Liver (tissue), 9 donors: ENCODE data around the gene COL6A2. TPM values are rescaled to one million over a fixed set of nuclear protein-coding genes. Genes with fewer than 3 reads are reported as not detected.
A peak's percentile ranks its signal among the peaks of the same experiment; 100 is the strongest.

Experiments used
- DNase-seq: peaks from one replicate; pipeline ENCODE4 v3.0.0-alpha.2; 2017; ENCODE audit warnings: low spot score
- H3K27ac ChIP-seq, 2 donors: one replicate each; pipeline ENCODE4 v1.7.0; 2013; ENCODE audit warnings: inconsistent platforms in 2 of 2, low read length in 2 of 2, control low read depth in 1 of 2, low read depth in 1 of 2, mild to moderate bottlenecking in 1 of 2
- H3K27me3 ChIP-seq, 4 donors: one replicate each; pipeline versions ENCODE4 v1.6.1 to v1.7.0; 2013; ENCODE audit warnings: low read length in 3 of 4, inconsistent platforms in 1 of 4, mild to moderate bottlenecking in 1 of 4, moderate library complexity in 1 of 4; ENCODE audit not compliant: control insufficient read depth in 4 of 4, insufficient read depth in 4 of 4
- H3K36me3 ChIP-seq, 4 donors: one replicate each; pipeline versions ENCODE4 v1.6.1 to v1.7.0; 2013; ENCODE audit warnings: low read length in 3 of 4, mild to moderate bottlenecking in 3 of 4, low read depth in 1 of 4, moderate library complexity in 1 of 4; ENCODE audit not compliant: control insufficient read depth in 4 of 4, insufficient read depth in 3 of 4
- H3K4me1 ChIP-seq, 4 donors: one replicate each; pipeline versions ENCODE4 v1.6.1 to v1.7.0; 2013; ENCODE audit warnings: low read length in 3 of 4, mild to moderate bottlenecking in 3 of 4, moderate library complexity in 1 of 4; ENCODE audit not compliant: control insufficient read depth in 4 of 4, insufficient read depth in 4 of 4
- H3K4me3 ChIP-seq, 3 donors: one replicate each; pipeline versions ENCODE4 v1.6.1 to v1.7.0; 2013; ENCODE audit warnings: low read length in 3 of 3, control low read depth in 1 of 3, low read depth in 1 of 3, mild to moderate bottlenecking in 1 of 3
- H3K9ac ChIP-seq, 2 donors: one replicate each; pipeline ENCODE4 v1.7.0; 2013; ENCODE audit warnings: low read length in 2 of 2, mild to moderate bottlenecking in 2 of 2, moderate library complexity in 2 of 2, control low read depth in 1 of 2, low read depth in 1 of 2
- H3K9me3 ChIP-seq, 4 donors: one replicate each; pipeline versions ENCODE4 v1.6.1 to v1.7.0; 2013; ENCODE audit warnings: low read length in 3 of 4; ENCODE audit not compliant: control insufficient read depth in 4 of 4
- FOXA1 ChIP-seq: IDR thresholded peaks from 2 replicates; pipeline ENCODE4 v1.6.1; 2016; ENCODE audit warnings: antibody characterized with exemption
- FOXA2 ChIP-seq: IDR thresholded peaks from 2 replicates; pipeline ENCODE4 v1.6.1; 2016; ENCODE audit warnings: antibody characterized with exemption
- GABPA ChIP-seq, 2 donors: IDR thresholded peaks in 1 of 2; conservative IDR thresholded peaks in 1 of 2; 2 replicates each; pipeline ENCODE4 v1.6.1; 2016; ENCODE audit warnings: antibody characterized with exemption in 2 of 2, mild to moderate bottlenecking in 1 of 2, moderate library complexity in 1 of 2
- HNF4G ChIP-seq: IDR thresholded peaks from 2 replicates; pipeline ENCODE4 v1.6.1; 2016; ENCODE audit warnings: antibody characterized with exemption
- JUND ChIP-seq, 2 donors: IDR thresholded peaks; 2 replicates each; pipeline ENCODE4 v1.6.1; 2016; ENCODE audit warnings: antibody characterized with exemption in 2 of 2
- NR2F2 ChIP-seq: IDR thresholded peaks from 2 replicates; pipeline ENCODE4 v1.6.1; 2016; ENCODE audit warnings: antibody characterized with exemption
- RXRA ChIP-seq, 2 donors: IDR thresholded peaks; 2 replicates each; pipeline ENCODE4 v1.6.1; 2017 to 2018; ENCODE audit warnings: antibody characterized with exemption in 2 of 2, mild to moderate bottlenecking in 1 of 2
- YY1 ChIP-seq: IDR thresholded peaks from 2 replicates; pipeline ENCODE4 v1.6.1; 2016; ENCODE audit warnings: antibody characterized with exemption, mild to moderate bottlenecking
- WGBS: extraction: QIAGEN DNeasy Blood & Tissue Kit; methylation state at CpG from one replicate; pipeline ENCODE4 v1.1.7; 2013; 5-methylcytosine and 5-hydroxymethylcytosine counted together
- polyA plus RNA-seq, 2 donors: library from polyadenylated mRNA; stranded (reverse) in 1 of 2; unstranded in 1 of 2; fragments of 200-250 nt in 1 of 2; fragments of >200 nt in 1 of 2; fragmentation: Nextera tagmentation in 1 of 2; extraction: Ambion mirVana in 1 of 2; gene quantifications; one replicate each; pipeline versions ENCODE4 v1.2.1 to v1.2.3, GENCODE V29; 2013 to 2015
- total RNA-seq, 2 donors: library from RNA; depleted of rRNA; stranded (reverse); fragments of >200 nt; gene quantifications; one replicate each; pipeline ENCODE4 v1.2.3, GENCODE V29; 2014
- TF ChIP-seq, protein P1 (sequence below): IDR thresholded peaks from 2 replicates; pipeline ENCODE4 v1.6.1; 2016; ENCODE audit warnings: antibody characterized with exemption, mild to moderate bottlenecking
- TF ChIP-seq, protein P2 (sequence below): IDR thresholded peaks from 2 replicates; pipeline ENCODE4 v1.6.1; 2016; ENCODE audit warnings: antibody characterized with exemption
- TF ChIP-seq, protein P3 (sequence below): IDR thresholded peaks from 2 replicates; pipeline ENCODE4 v1.6.1; 2016; ENCODE audit warnings: antibody characterized with exemption
- TF ChIP-seq, protein P4 (sequence below): fragments of 150-350 bp; IDR thresholded peaks from 2 replicates; pipeline ENCODE4 v1.5.1; 2017; ENCODE audit warnings: improper control_type of control experiment, low read depth, low read length; ENCODE audit not compliant: missing input control
- donor health status: healthy.
- donor health status: healthy.
- donor health status: healthy.
- donor health status: healthy.
- donor health status: healthy.

Gene COL6A2
- total and polyA plus RNA-seq, 4 donors: 5.8 to 80.8 (median 41.7) TPM

DNA sequence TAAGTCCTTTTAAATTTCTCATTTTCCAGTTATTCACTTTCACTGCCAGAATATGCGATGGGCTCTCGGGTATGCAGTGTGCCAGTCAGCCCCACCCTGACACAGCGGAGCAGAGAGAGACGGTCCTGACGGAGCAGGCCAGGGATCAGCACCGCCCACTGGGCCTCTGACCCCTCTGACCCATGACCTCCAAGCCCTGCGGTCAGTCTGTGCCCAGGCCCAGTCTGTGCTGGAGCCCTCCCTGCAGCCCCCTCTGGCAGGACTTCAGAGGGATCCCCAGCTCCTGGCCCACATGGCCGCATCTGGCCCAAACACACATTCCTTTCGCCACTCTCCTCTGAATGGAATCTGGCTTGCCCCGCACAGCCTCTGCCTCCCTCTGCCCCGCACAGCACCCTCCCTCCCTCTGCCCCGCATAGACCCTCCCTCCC is 43.4 kb upstream of the COL6A2 start:
- Histone ChIP-seq H3K4me1 (no peaks in the 10 kb centered on the region), H3K27me3 (no peaks in the 10 kb centered on the region), H3K27ac (no peak overlapping the region), H3K4me3 (no peak overlapping the region), H3K36me3 (no peaks in the 10 kb centered on the region), H3K9ac (no peak overlapping the region), H3K9me3 (no peaks in the 10 kb centered on the region)
- TF ChIP-seq NR2F2 (peak; percentile 86), FOXA1 (no peak), GABPA (IDR thresholded peaks at IDR 0.05 in 1 of 2, conservative IDR thresholded peaks at IDR 0.05 in 1 of 2) (no peak)
- WGBS: 68% methylated on average over 12 of the region's 12 CpGs
- DNase-seq: no peak

DNA sequence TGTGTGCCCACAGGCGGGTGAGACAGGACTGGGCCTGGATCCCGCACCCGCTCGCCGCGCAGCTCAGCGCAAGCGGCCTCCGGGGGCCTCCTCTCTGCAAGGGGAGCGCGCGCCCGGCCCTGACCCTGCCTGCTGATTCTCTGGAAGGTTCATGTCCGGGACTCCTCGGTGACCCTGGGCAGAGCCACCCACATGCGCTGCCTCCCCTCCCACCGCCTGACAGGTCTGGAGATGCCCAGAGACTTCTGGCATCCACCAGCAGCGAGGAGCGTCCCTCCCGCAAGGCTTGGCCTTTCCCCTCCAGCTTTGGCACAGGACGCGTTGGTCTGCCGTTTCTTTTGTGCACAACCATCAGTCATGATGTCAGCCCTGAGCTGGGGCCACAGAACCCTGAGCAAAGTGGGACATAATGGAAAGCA is 42.0 kb upstream of the COL6A2 start:
- Histone ChIP-seq H3K27ac (peak overlapping the region; percentile 13 to 31), H3K4me1 (no peaks in the 10 kb centered on the region), H3K9me3 (peaks cover 0 to under 1% (median 0%) of the 10 kb centered on the region in 4 donors), H3K36me3 (no peaks in the 10 kb centered on the region), H3K4me3 (no peak overlapping the region), H3K27me3 (no peaks in the 10 kb centered on the region), H3K9ac (no peak overlapping the region)
- 84% methylated on average over 23 of the region's 23 CpGs for WGBS
- DNase-seq: no peak
- TF ChIP-seq YY1 (no peak), FOXA2 (no peak), HNF4G (no peak), RXRA (IDR thresholded peaks at IDR 0.05) (no peak), JUND (IDR thresholded peaks at IDR 0.05) (no peak)
- TF ChIP-seq, protein P1, sequence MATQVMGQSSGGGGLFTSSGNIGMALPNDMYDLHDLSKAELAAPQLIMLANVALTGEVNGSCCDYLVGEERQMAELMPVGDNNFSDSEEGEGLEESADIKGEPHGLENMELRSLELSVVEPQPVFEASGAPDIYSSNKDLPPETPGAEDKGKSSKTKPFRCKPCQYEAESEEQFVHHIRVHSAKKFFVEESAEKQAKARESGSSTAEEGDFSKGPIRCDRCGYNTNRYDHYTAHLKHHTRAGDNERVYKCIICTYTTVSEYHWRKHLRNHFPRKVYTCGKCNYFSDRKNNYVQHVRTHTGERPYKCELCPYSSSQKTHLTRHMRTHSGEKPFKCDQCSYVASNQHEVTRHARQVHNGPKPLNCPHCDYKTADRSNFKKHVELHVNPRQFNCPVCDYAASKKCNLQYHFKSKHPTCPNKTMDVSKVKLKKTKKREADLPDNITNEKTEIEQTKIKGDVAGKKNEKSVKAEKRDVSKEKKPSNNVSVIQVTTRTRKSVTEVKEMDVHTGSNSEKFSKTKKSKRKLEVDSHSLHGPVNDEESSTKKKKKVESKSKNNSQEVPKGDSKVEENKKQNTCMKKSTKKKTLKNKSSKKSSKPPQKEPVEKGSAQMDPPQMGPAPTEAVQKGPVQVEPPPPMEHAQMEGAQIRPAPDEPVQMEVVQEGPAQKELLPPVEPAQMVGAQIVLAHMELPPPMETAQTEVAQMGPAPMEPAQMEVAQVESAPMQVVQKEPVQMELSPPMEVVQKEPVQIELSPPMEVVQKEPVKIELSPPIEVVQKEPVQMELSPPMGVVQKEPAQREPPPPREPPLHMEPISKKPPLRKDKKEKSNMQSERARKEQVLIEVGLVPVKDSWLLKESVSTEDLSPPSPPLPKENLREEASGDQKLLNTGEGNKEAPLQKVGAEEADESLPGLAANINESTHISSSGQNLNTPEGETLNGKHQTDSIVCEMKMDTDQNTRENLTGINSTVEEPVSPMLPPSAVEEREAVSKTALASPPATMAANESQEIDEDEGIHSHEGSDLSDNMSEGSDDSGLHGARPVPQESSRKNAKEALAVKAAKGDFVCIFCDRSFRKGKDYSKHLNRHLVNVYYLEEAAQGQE: no peak
- TF ChIP-seq, protein P2, sequence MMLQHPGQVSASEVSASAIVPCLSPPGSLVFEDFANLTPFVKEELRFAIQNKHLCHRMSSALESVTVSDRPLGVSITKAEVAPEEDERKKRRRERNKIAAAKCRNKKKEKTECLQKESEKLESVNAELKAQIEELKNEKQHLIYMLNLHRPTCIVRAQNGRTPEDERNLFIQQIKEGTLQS: no peak
- TF ChIP-seq, protein P3, sequence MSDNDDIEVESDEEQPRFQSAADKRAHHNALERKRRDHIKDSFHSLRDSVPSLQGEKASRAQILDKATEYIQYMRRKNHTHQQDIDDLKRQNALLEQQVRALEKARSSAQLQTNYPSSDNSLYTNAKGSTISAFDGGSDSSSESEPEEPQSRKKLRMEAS: no peak

DNA sequence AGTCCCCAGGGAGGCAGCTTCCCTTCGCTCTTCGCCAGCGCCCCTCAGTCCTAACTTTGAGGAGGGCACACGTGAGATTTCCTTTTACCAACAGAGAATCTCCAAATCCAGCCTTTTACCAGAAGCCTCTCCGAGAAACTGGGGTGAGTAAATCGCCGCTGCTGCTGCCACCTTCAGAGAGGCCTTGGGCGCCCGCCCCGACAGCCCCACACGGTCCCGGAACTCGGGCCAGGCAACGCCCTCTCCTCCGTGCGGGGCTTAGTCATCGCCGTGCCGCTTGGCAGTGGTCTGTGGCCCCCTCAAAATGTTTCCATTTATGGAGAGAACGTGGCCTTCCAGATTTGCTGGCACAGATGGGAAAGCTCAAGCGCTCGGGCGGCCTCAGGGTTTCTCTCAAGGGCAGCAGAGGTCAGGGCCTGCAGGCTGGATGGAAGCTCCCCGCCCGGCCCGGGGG is 41.4 kb upstream of the COL6A2 start:
- no peak overlapping the region for H3K4me3 ChIP-seq
- WGBS: 66% methylated on average over 26 of the region's 26 CpGs
- no peaks in the 10 kb centered on the region for H3K27me3 ChIP-seq
- H3K4me1 ChIP-seq: no peaks in the 10 kb centered on the region
- TF ChIP-seq, protein P4, sequence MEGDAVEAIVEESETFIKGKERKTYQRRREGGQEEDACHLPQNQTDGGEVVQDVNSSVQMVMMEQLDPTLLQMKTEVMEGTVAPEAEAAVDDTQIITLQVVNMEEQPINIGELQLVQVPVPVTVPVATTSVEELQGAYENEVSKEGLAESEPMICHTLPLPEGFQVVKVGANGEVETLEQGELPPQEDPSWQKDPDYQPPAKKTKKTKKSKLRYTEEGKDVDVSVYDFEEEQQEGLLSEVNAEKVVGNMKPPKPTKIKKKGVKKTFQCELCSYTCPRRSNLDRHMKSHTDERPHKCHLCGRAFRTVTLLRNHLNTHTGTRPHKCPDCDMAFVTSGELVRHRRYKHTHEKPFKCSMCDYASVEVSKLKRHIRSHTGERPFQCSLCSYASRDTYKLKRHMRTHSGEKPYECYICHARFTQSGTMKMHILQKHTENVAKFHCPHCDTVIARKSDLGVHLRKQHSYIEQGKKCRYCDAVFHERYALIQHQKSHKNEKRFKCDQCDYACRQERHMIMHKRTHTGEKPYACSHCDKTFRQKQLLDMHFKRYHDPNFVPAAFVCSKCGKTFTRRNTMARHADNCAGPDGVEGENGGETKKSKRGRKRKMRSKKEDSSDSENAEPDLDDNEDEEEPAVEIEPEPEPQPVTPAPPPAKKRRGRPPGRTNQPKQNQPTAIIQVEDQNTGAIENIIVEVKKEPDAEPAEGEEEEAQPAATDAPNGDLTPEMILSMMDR: no peak
- TF ChIP-seq, protein P2: no peak
- TF ChIP-seq NR2F2 (peak; percentile 79), GABPA (IDR thresholded peaks at IDR 0.05 in 1 of 2, conservative IDR thresholded peaks at IDR 0.05 in 1 of 2) (no peak), RXRA (IDR thresholded peaks at IDR 0.05) (peak in 1 of 2 donors; percentile 17)
- no peak for DNase-seq
- H3K9ac ChIP-seq: no peak overlapping the region
- H3K9me3 ChIP-seq: peaks cover 0 to 5% (median under 1%) of the 10 kb centered on the region in 4 donors
- peak overlapping the region in 1 of 2 donors; percentile 57 for H3K27ac ChIP-seq
- no peaks in the 10 kb centered on the region for H3K36me3 ChIP-seq
